ENCODE results near the gene BSN.

DNA sequence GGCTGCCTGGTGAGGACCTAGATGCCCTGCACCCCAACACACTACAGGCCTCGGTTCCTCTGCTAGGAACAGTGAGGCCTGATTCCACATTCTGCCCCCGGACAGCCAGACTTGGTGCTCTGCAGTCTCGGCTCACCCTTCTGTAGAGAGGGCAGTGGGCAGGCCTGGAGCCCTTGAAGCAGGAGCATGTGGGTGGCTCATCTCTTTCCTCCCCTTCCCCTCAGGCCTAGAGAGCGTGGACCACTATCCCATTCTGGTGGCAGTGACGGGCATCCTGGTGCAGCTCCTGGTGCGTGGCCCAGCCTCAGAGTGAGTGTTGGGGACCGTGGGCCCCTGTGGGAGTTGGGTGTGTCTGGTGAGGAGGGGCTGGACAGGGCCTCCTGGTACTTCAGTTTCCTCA is 161.9 kb downstream of the BSN start:
- TF ChIP-seq, protein P1, sequence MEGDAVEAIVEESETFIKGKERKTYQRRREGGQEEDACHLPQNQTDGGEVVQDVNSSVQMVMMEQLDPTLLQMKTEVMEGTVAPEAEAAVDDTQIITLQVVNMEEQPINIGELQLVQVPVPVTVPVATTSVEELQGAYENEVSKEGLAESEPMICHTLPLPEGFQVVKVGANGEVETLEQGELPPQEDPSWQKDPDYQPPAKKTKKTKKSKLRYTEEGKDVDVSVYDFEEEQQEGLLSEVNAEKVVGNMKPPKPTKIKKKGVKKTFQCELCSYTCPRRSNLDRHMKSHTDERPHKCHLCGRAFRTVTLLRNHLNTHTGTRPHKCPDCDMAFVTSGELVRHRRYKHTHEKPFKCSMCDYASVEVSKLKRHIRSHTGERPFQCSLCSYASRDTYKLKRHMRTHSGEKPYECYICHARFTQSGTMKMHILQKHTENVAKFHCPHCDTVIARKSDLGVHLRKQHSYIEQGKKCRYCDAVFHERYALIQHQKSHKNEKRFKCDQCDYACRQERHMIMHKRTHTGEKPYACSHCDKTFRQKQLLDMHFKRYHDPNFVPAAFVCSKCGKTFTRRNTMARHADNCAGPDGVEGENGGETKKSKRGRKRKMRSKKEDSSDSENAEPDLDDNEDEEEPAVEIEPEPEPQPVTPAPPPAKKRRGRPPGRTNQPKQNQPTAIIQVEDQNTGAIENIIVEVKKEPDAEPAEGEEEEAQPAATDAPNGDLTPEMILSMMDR (IDR thresholded peaks at IDR 0.05), result no peak
- TF ChIP-seq REST (IDR thresholded peaks at IDR 0.05; ENCODE audit: insufficient read depth in 1 of 2, low read depth in 2 of 2, low read length in 1 of 2), result no peak
